A673 (cell line): ENCODE measurements around the gene HNRNPUL2. TPM values are rescaled to one million over a fixed set of nuclear protein-coding genes. Genes with fewer than 3 reads are reported as not detected.
"Not testable (repeated sequence)": the region's sequence is repeated elsewhere in the genome, so short reads cannot be mapped to it uniquely, and the experiment has no call there.

Experiments
- BruUV-seq: library from RNA; stranded (reverse); fragments of 400-500 nt; replicated peaks from 2 replicates; lab custom pipeline; 2021; lab: Mats Ljungman, UMichigan
- CTCF ChIA-PET: fragments of 300-600 bp; sonication (Branson Sonifier 250); formaldehyde crosslinking; loops from one replicate; lab custom pipeline; 2022; ENCODE audit warnings: antibody characterized with exemption; lab: Charles Lee
- POLR2A ChIA-PET: fragments of 300-600 bp; sonication (Branson Sonifier 250); formaldehyde crosslinking; loops from one replicate; lab custom pipeline; 2022; ENCODE audit warnings: antibody characterized with exemption; ENCODE audit not compliant: low non-redundant PET; lab: Charles Lee
- DNase-seq: peaks from one replicate; pipeline ENCODE4 v3.0.0-alpha.2; 2015; ENCODE audit warnings: low spot score
- H3K27ac ChIP-seq: fragments of 200-600 bp; sonication (generic); 2 replicates; pipeline ENCODE4 v1.5.1; 2016; ENCODE audit warnings: mixed run types, low read depth, mild to moderate bottlenecking, mixed read lengths, antibody characterized with exemption, low read length; ENCODE audit not compliant: poor library complexity, severe bottlenecking
- H3K27me3 ChIP-seq: fragments of 200-600 bp; sonication (generic); replicated peaks from 2 replicates; pipeline ENCODE4 v1.6.1; 2017; ENCODE audit warnings: mixed run types, low read depth, mild to moderate bottlenecking, mixed read lengths, antibody characterized with exemption, low read length; ENCODE audit not compliant: insufficient read depth, poor library complexity
- H3K36me3 ChIP-seq: fragments of 200-600 bp; sonication (generic); 2 replicates; pipeline ENCODE4 v1.6.1; 2016; ENCODE audit warnings: mixed run types, mild to moderate bottlenecking, mixed read lengths, antibody characterized with exemption, low read length; ENCODE audit not compliant: insufficient read depth, poor library complexity, severe bottlenecking
- H3K4me1 ChIP-seq: fragments of 200-600 bp; sonication (generic); 2 replicates; pipeline ENCODE4 v1.6.1; 2017; ENCODE audit warnings: mixed run types, mild to moderate bottlenecking, mixed read lengths, antibody characterized with exemption, low read length; ENCODE audit not compliant: insufficient read depth, poor library complexity, severe bottlenecking
- H3K4me3 ChIP-seq: fragments of 200-600 bp; sonication (generic); 2 replicates; pipeline ENCODE4 v1.5.1; 2016; ENCODE audit warnings: low read depth, mixed run types, mild to moderate bottlenecking, mixed read lengths, low read length; ENCODE audit not compliant: poor library complexity, severe bottlenecking
- H3K9me3 ChIP-seq: fragments of 200-600 bp; sonication (generic); 2 replicates; pipeline ENCODE4 v1.6.1; 2016; ENCODE audit warnings: mixed run types, low read depth, mild to moderate bottlenecking, mixed read lengths, antibody characterized with exemption, low read length; ENCODE audit not compliant: poor library complexity, severe bottlenecking
- EZH2 ChIP-seq: fragments of 200-600 bp; sonication (generic); IDR thresholded peaks from 2 replicates; pipeline ENCODE4 v1.6.1; 2017; ENCODE audit warnings: borderline replicate concordance, low read depth, mild to moderate bottlenecking, mixed read lengths, antibody characterized with exemption, low read length; ENCODE audit not compliant: poor library complexity, severe bottlenecking
- intact Hi-C: fragments of 100-400 bp; cut with micrococcal nuclease; formaldehyde crosslinking; loops from one replicate; pipeline ENCODE4 v1.10.0; 2022; ENCODE audit not compliant: unreplicated experiment
- total RNA-seq: library from RNA; stranded (reverse); gene quantifications from 2 replicates; pipeline ENCODE4 v1.2.3, GENCODE V29; 2021
- TF ChIP-seq, protein P1 (sequence below): fragments of 300-800, 200-600 bp; sonication (generic); conservative IDR thresholded peaks from 2 replicates; pipeline ENCODE4 v1.5.1; 2017; ENCODE audit warnings: low read depth, mild to moderate bottlenecking, antibody characterized with exemption, low read length, moderate library complexity, mixed read lengths

Gene HNRNPUL2
- total RNA-seq, 1 experiment from 2014 or later = 104 TPM

DNA sequence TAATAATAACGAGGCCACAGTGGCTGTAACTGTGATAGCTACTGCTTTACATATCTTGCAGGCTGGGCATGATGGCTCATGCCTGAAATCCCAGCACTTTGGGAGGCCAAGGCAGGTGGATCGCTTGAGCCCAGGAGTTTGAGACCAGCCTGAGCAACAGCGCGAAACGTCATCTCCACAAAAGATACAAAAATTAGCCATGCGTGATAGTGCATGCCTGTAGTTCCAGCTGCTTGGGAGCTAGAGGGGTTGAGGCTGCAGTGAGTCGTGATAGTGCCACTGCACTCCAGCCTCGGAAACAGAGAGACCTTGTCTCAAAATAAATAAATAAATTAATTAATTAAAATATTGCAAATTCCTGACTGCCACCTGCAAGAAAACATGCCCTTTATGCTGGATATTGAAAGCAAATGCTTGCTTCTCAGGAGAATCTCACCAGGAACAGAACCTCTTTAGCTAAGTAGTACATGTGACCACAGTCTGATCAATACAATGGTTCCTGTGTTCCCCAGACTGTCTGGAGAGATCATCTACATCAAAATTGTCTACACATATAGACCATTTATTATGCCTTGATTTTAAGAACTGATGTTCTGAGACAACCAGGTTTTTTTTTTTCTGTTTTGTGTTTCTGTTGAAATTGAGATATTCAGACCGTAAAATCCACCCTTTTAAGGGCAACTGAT lies 20.4 kb upstream of the HNRNPUL2 start:
- H3K36me3 ChIP-seq = peaks cover 1% of the 10 kb centered on the region
- TF ChIP-seq, protein P1, sequence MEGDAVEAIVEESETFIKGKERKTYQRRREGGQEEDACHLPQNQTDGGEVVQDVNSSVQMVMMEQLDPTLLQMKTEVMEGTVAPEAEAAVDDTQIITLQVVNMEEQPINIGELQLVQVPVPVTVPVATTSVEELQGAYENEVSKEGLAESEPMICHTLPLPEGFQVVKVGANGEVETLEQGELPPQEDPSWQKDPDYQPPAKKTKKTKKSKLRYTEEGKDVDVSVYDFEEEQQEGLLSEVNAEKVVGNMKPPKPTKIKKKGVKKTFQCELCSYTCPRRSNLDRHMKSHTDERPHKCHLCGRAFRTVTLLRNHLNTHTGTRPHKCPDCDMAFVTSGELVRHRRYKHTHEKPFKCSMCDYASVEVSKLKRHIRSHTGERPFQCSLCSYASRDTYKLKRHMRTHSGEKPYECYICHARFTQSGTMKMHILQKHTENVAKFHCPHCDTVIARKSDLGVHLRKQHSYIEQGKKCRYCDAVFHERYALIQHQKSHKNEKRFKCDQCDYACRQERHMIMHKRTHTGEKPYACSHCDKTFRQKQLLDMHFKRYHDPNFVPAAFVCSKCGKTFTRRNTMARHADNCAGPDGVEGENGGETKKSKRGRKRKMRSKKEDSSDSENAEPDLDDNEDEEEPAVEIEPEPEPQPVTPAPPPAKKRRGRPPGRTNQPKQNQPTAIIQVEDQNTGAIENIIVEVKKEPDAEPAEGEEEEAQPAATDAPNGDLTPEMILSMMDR = no peak
- TF ChIP-seq EZH2 = no peak
- BruUV-seq = no TSS peak
- no peaks in the 10 kb centered on the region for H3K4me1 ChIP-seq
- intact Hi-C loops = no loop called here
- ChIA-PET CTCF (no interaction called here), POLR2A (interaction anchor here (0.6 kb wide), 1 partner anchor 138 kb away, joined by 3 read pairs; no protein-coding TSS in a partner anchor)
- no peaks in the 10 kb centered on the region for H3K9me3 ChIP-seq
- no peak overlapping the region for H3K4me3 ChIP-seq
- H3K27me3 ChIP-seq = no peaks in the 10 kb centered on the region
- H3K27ac ChIP-seq = no peak overlapping the region
- no peak for DNase-seq

DNA sequence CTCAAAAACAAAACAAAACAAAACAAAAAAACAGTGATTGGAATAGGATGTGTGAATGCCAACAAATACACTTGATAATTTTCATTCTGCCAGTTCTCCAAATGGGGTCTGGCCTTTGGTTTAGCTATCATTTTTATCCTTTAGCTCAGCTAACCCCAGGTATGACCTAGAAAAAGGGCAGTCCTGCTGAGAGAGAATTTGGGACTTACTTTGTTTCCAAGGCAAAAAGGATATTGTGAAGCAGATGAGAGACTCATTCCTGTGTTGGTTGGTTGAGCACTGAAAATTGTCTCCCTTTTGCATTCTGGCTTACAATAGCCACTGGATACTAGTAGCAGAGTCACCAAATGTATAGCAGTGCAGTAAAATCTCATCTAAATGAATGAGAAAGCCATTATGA lies 9.9 kb upstream of the HNRNPUL2 start:
- POLR2A ChIA-PET = interaction anchor here (0.6 kb wide), 1 partner anchor 155 kb away, joined by 3 read pairs; no protein-coding TSS in a partner anchor
- H3K4me3 ChIP-seq = no peak overlapping the region
- H3K27me3 ChIP-seq = no peaks in the 10 kb centered on the region
- TF ChIP-seq EZH2 = no peak
- TF ChIP-seq, protein P1 = no peak
- H3K4me1 ChIP-seq = no peaks in the 10 kb centered on the region
- H3K36me3 ChIP-seq = peaks cover 57% of the 10 kb centered on the region
- intact Hi-C loops = no loop called here
- H3K27ac ChIP-seq = no peak overlapping the region
- no peak for DNase-seq
- no peaks in the 10 kb centered on the region for H3K9me3 ChIP-seq
- CTCF ChIA-PET = interaction anchor here (0.7 kb wide), 1 partner anchor 9 kb away, joined by 3 read pairs; the partner anchor contains the start of gene TTC9C
- no TSS peak for BruUV-seq

DNA sequence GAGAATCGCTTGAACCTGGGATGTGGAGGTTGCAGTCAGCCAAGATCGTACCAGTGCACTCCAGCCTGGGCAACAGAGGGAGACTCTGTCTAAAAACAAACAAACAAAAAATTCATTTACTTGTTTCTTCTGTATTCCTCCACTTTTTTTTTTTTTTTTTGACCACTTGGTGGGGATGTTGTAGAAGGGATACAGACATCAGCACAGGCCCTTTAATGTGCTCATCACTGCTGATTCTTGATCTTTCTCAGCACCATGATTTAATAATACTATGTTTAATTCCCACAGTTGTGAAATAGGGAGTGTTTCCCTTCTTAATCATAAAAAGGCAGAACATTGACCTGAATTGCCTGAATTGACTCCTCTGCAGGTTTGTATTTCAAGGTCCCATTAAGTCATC lies 5.6 kb upstream of the HNRNPUL2 start:
- no peak overlapping the region for H3K27ac ChIP-seq
- intact Hi-C loops = loop anchor here (5.0 kb wide), 2 partner anchors 124 to 289 kb away; no protein-coding TSS in a partner anchor
- peaks cover 7% of the 10 kb centered on the region for H3K4me1 ChIP-seq
- no peaks in the 10 kb centered on the region for H3K9me3 ChIP-seq
- CTCF ChIA-PET = no interaction called here
- no TSS peak for BruUV-seq
- POLR2A ChIA-PET = no interaction called here
- DNase-seq = peak; percentile 65
- H3K27me3 ChIP-seq = no peaks in the 10 kb centered on the region
- no peak for TF ChIP-seq EZH2
- TF ChIP-seq, protein P1 = peak; percentile 46; the same call in 1 of the 2 replicates
- H3K36me3 ChIP-seq = peaks cover 37% of the 10 kb centered on the region
- H3K4me3 ChIP-seq = no peak overlapping the region

DNA sequence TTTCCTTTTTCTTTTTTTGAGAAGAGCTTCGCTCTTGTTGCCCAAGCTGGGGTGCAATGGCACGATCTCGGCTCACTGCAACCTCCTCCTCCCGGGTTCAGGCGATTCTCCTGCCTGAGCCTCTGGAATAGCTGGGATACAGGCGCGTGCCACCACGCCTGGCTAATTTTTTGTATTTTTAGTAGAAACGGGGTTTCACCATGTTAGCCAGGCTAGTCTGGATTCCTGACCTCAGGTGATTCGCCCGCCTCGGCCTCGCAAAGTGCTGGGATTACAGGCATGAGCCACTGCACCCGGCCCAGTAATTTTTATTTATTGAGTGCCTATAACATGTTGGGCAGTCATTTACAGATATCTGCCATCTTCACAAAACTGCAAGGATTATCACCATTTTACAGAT lies 2.8 kb upstream of the HNRNPUL2 start:
- CTCF ChIA-PET, H3K27me3 ChIP-seq, POLR2A ChIA-PET, H3K4me1 ChIP-seq, DNase-seq, BruUV-seq, H3K9me3 ChIP-seq: not testable (repeated sequence)
- H3K4me3 ChIP-seq = peak overlapping the region; percentile 86
- intact Hi-C loops = loop anchor here (5.0 kb wide), 2 partner anchors 127 to 292 kb away; no protein-coding TSS in a partner anchor
- peaks cover 29% of the 10 kb centered on the region for H3K36me3 ChIP-seq
- peak overlapping the region; percentile 38 for H3K27ac ChIP-seq
